HG03095 (cell line): Measurements from ENCODE around the gene GSG1L.

ENCODE experiments used
- ATAC-seq: cut with Tn5 transposase; IDR thresholded peaks from one replicate; pipeline ENCODE4 v1.9.1; 2021; ENCODE audit warnings: moderate library complexity; ENCODE audit not compliant: unreplicated experiment

The GSG1L gene

DNA sequence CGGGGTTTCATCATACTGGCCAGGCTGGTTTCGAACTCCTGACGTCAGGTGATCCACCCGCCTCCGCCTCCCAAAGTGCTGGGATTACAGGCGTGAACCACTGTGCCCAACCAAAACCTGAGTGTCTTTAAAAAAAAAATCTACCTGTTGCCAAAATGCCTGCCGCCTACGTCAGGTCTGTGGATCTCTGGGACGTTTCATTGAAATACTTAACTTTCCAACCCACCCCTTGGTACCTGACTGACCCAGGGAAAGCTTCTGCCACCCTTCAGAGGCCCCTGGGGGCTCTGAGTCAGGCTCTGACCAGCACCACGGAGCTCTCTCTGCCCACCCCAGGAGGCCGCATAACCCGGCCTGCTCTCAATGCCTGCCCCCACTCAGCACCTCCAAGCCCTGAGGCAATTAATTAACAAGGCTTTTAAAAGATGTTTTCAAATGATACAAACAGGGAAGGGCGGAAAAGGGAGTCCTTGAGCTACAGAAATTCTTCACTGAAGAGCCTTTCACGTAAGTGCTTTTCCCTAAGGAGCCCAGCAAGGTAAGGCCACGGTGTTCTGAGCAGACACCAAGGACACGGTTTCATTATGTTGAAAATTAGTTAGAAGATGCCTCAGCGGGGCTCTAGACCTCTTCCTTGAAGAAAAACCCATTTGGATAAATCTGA, 29.3 kb upstream of the GSG1L start:
- ATAC-seq: no peak

DNA sequence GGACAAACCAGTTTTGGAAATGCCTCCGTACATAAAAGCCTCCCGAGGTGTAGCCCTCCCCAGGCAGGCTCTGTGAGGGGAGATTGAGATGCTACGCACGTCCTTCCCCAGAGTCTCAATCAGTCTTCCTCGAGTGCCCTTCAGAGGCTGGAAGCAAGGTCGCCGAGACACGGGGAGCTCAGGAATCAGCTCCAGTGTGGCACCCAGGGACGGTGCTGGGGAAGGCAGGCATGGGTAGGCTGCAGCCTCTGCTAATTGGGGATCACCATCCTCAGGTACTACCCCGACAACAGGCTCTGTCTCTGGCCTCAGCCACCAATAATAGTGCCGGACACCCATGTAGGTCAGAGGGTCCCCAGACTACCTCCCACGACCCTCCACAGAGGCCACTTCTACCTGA, 28.1 kb upstream of the GSG1L start:
- no peak for ATAC-seq

DNA sequence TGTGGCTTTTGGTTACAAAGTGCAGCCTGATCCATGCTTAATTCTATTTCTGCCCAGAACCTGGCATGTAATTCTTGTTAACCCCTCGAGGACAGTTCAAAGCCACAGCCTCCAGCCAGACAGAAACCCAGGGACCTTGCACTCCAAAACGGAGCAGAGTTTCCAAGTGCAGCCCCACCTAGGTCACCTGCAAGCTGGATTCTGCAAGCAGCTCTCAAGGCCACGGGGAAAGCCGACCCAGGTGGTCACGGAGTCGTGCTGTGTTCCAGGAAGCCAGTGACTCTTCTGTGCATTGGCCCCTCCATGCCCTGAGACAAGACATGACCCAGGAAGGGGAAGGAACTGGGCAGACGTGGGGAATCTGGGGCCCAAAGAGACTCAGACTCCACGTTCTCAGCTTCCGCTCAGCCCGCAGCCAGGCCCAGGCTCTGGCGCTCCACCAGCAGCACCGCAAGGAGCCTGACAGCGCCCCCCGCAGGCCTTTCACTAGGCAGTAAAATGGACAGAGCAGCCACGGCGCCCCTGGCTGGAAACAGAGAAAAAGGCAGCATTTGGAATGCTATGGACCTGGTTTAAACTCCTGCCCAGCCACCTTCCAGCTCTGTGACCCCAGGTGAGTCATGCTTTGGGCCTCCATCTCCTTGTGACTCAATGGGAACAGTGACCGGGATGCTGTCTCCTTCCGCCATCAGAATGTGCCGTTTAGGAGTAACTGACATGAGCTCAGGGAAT, 27.3 kb upstream of the GSG1L start:
- no peak for ATAC-seq

GRCh38 chr16:28089992-28090365, 26.5 kb upstream of the GSG1L start:
- ATAC-seq: no peak

GRCh38 chr16:28089205-28089991, 25.9 kb upstream of the GSG1L start:
- no peak for ATAC-seq

GRCh38 chr16:28087675-28088300, 24.3 kb upstream of the GSG1L start:
- no peak for ATAC-seq

DNA sequence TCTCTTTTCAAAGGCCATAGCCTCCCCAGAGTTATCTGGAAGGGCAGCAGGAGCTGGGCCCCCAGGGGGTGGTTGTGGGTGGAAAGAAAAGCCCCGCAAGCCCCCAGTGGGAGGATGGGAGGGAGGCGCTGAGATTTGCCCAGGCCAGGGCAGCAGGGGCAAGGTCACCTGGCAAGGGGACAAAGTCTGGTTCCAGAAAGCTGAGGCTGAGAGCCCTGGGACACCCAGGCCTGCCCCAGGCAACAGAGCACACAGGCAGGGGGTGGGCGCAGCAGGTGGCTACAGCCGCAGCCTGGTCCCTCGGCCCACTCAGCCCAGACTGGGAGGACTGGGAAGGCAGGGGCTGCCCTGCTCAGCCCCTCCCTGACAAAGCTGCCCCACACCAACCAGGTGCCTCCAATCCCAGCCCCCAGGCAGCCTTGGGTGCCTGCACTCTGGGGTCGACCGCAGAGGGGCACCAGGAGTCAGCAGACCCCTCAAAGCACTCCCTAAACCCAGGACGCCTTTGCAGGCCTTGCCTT, 23.7 kb upstream of the GSG1L start:
- no peak for ATAC-seq

DNA sequence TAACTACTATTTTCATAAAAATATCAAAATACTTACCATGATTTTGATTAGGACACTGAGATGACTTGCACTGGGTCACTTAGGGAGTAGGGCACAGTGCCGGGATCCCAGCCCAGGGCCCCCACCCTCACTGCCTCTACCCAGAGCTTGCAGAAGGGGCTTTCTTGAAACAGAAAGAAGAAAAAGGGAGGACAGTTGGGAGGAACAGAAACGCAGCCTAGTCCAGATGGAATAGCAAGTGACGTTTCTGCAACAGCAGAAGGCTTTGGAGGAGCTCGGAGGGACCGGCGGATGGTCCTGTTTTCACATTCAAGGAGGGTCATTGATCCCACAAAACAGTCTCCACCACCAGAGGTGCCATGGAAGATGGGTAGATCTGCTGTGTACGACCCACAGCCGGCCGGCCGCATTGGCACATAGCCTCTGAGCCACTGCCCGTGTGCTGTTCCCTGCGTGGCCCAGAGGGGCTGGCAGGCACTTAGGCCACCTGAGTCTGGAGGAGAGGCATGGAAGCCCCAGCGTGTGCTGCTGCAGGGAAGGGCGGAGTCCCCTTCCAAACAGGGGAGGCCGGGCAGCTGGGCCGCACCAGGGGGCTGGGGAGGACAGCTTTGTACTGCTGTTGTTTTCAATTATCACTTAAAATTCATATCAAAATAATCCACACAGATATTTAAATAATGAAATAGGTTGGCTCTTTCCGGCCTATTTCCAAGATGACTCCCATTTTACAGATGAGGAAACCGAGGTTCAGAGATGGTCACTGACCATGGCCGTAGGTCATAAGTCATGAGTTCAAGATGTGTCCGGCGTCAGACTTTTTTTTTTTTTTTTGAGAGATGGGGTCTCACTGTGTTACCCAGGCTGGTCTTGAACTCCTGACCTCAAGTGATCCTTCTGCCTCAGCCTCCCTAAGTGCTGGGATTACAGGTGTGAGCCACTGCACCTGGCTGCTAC, 22.9 kb upstream of the GSG1L start:
- no peak for ATAC-seq

DNA sequence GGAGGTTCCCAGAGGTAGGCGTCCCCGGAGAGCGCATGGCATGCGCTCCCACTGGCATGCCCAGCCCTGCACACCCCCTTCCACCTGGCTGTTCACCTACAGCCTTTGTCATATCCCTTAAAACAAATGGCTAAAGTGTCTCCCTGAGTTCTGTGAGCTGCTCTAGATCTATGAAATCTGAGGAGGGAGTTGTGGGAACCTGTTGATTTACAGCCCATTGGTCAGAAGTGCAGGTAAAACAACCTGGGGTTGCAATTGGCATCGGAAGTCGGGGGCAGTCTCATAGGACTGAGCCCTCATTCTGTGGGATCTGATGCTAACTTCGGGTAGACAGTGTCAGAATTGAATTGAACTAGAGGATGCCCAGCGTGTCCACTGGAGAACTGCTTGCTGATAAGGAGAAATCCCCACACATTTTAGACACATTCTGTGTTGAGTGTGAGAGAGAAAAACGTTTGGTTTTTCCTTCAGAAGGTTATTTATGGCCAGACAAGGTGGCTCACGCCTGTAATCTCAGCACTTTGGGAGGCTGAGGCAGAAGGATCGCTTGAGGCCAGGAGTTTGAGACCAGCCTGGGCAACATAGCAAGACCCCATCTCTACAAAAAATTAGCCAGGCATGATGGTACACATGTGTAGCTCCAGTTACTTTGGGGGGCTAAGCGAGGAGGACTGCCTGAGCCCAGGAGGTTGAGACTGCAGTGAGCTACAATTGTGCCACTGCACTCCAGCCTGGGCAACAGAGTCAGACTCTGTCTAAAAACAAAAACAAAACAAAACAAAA, 22.1 kb upstream of the GSG1L start:
- no peak for ATAC-seq

GRCh38 chr16:28084209-28084608, 20.7 kb upstream of the GSG1L start:
- no peak for ATAC-seq

GRCh38 chr16:28082624-28083023, 19.1 kb upstream of the GSG1L start:
- ATAC-seq: no peak

DNA sequence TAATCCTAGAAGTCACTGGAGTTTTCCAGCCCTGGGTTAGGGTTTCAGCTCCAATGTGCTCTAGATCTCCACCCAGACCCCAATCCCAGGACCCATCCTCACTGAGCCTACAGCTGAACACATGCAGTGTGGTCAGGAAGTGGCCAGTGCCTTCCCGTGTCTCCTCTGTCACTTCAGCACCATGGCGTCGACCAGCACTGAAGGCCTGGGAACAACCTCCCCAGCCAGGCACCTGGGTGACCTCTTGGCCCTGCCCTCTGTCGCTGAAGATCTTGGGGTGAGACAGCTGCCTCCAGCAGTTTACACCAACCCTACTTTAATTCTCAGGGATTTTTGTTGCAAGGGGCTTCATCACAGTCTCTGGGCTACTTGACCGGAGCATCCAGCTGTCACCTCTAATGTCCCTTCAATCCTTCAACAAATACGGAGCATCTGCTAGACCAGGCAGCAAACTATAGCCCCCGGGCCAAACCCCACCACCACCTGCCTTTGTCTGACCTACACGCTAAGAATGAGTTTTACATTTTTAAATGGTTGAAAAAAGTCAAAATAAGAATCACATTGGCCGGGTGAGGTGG, 18.0 kb upstream of the GSG1L start:
- no peak for ATAC-seq

- ATAC-seq: no peak
Observed at GRCh38 chr16:28078261-28078660, 14.7 kb upstream of the GSG1L start.

DNA sequence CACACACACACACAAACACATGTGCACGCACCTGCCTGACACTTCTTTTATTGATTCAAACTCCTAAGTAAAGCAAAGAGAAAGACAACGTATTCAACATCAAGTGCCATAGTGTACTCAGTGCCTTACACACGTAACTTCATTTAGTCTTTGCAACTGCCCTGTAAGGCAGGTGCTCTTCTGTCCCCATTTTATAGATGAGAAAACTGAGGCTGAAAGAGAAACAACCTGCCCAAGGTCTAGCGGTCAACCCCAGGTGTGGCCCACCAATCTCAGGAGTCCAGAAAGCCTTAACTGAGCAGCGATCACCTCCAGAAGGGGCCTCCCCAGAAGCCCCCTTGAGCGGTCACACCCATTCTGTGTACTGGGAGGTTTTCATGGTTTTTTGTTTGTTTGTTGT, 10.3 kb upstream of the GSG1L start:
- no peak for ATAC-seq

GRCh38 chr16:28072087-28072486, 8.6 kb upstream of the GSG1L start:
- no peak for ATAC-seq

- no peak for ATAC-seq
Observed at GRCh38 chr16:28069971-28070794, 6.7 kb upstream of the GSG1L start.

DNA sequence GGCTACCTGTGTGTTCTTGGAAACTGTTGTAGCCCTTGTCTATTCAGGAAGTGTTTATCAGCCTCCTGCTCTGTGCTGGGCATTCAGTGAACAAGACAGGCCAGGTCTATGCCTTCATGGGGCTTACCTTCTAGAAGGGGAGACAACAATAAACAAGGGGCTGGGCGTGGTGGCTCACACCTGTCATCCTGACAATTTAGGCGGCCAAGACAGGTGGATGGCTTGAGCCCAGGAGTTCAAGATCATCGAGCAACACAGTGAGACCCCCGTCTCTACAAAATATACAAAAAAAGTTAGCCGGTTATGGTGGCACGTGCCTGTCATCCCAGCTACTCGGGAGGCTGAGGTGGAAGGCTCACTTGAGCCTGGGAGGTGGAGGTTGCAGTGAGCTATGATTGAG, 5.5 kb upstream of the GSG1L start:
- no peak for ATAC-seq
